K562 treated with DMSO at 1 percent for 4 hours (cell line): Measurements from ENCODE around the gene ZCCHC7. TPM values are rescaled to one million over a fixed set of nuclear protein-coding genes. Genes with fewer than 3 reads are reported as not detected.

Experiments used
- total RNA-seq: library from RNA; unstranded; fragments of 300-600 nt; gene quantifications from 2 replicates; pipeline ENCODE4 v1.2.3, GENCODE V29; 2022; ENCODE audit not compliant: insufficient read depth

The ZCCHC7 gene
- 21.5 and 22.7 TPM in 2 replicates for total RNA-seq

GRCh38 chr9:37119907-37120842 lies at the start of gene ZCCHC7:
TSS of gene ZCCHC7 (plus strand) at chr9:37120574.

Other genes starting within 250 kb of the ZCCHC7 start
- gene PAX5, start 86.3 kb upstream of the ZCCHC7 start, total RNA-seq: not detected in 2 replicates